Ishikawa (cell line): ENCODE results near the gene PLCB4.

ENCODE experiments used
- CEBPB ChIP-seq: IDR thresholded peaks from 2 replicates; pipeline ENCODE4 v1.6.1; 2012
- CREB1 ChIP-seq: IDR thresholded peaks from 2 replicates; pipeline ENCODE4 v1.6.1; 2012; ENCODE audit warnings: low read depth
- EGR1 ChIP-seq: IDR thresholded peaks from 2 replicates; pipeline ENCODE4 v1.6.1; 2012
- EP300 ChIP-seq: IDR thresholded peaks from 2 replicates; pipeline ENCODE4 v1.6.1; 2012; ENCODE audit warnings: borderline replicate concordance
- FOXM1 ChIP-seq: IDR thresholded peaks from 2 replicates; pipeline ENCODE4 v1.6.1; 2012; ENCODE audit warnings: low read depth, borderline replicate concordance
- NFIC ChIP-seq: IDR thresholded peaks from 2 replicates; pipeline ENCODE4 v1.6.1; 2012
- RAD21 ChIP-seq: IDR thresholded peaks from 2 replicates; pipeline ENCODE4 v1.6.1; 2012; ENCODE audit warnings: low read depth
- REST ChIP-seq: IDR thresholded peaks from 2 replicates; pipeline ENCODE4 v1.6.1; 2012; ENCODE audit warnings: low read depth, mild to moderate bottlenecking
- TAF1 ChIP-seq: IDR thresholded peaks from 2 replicates; pipeline ENCODE4 v1.6.1; 2012; ENCODE audit warnings: low read depth, mild to moderate bottlenecking
- TCF12 ChIP-seq: IDR thresholded peaks from 2 replicates; pipeline ENCODE4 v1.6.1; 2012; ENCODE audit warnings: low read depth
- TEAD4 ChIP-seq: IDR thresholded peaks from 2 replicates; pipeline ENCODE4 v1.6.1; 2012
- YY1 ChIP-seq: IDR thresholded peaks from 2 replicates; pipeline ENCODE4 v1.6.1; 2012; ENCODE audit warnings: low read depth
- ZBTB7A ChIP-seq: IDR thresholded peaks from 2 replicates; pipeline ENCODE4 v1.6.1; 2012; ENCODE audit warnings: low read depth
- TF ChIP-seq, protein P1 (sequence below): IDR thresholded peaks from 2 replicates; pipeline ENCODE4 v1.6.1; 2012
- TF ChIP-seq, protein P2 (sequence below): IDR thresholded peaks from 2 replicates; pipeline ENCODE4 v1.6.1; 2012

Gene PLCB4

DNA sequence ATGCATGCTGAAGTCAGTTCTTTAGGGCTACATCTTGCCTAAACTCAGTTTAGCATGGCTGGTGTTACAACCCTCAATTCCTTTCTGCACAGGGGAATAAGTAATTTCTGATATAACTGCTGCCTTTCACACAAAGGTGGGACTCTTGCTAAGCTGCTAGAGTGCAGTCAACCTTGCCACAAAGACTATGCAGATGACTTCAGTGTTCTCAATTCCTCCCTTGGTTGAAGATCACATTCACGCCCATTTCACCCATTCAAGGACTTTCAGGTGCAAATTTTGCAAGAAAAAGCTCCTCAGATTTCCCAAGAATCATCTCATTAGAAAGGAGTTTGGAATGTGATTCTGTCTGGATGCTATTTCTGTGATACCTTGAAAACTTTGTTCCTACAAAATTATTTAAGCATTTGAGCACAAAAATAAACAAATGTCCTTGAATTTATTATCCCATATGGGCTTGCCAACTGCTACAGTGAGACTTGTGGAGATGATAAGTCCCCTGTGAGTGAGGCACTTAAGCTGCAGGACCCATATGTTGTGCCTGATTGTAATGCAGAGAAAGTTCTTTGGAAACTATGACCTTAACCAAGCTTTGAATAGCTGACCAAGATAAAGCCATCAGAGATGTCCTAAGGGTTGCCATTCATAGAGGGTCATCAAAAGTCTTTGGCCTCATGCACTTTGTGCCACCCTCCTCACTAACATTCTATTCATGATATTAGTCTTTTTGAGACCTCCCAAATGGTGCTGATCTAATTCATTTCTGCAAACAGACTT is 111.8 kb downstream of the PLCB4 start:
- no peak for TF ChIP-seq TEAD4
- no peak for TF ChIP-seq EP300
- TF ChIP-seq ZBTB7A: no peak
- TF ChIP-seq RAD21: no peak
- TF ChIP-seq FOXM1: no peak
- TF ChIP-seq, protein P1, sequence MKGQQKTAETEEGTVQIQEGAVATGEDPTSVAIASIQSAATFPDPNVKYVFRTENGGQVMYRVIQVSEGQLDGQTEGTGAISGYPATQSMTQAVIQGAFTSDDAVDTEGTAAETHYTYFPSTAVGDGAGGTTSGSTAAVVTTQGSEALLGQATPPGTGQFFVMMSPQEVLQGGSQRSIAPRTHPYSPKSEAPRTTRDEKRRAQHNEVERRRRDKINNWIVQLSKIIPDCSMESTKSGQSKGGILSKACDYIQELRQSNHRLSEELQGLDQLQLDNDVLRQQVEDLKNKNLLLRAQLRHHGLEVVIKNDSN: no peak
- no peak for TF ChIP-seq NFIC
- TF ChIP-seq, protein P2, sequence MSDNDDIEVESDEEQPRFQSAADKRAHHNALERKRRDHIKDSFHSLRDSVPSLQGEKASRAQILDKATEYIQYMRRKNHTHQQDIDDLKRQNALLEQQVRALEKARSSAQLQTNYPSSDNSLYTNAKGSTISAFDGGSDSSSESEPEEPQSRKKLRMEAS: no peak
- no peak for TF ChIP-seq EGR1

DNA sequence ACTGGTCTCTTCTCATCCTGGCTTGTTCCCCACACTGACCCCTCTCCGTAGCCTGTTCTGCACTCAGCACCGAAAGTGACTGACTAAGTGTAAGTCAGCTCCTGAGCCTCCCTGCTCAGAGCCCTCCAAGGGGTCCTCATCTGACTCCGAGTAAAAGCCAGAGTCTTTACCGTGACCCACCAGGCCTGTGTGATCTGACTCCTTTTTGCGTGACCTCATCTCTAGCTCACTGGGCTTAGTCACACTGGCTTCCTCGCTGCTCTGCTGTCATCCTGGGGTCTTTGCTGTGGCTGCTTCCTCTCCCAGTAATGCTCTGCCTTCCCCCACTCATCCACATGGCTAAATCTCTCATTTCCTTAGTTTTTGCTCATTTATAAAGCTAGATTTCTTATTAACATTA is 116.6 kb downstream of the PLCB4 start:
- TF ChIP-seq ZBTB7A (no peak), TEAD4 (no peak), TAF1 (no peak), REST (no peak), FOXM1 (no peak), EGR1 (no peak), NFIC (no peak), TCF12 (no peak), CEBPB (no peak), YY1 (no peak), EP300 (no peak), RAD21 (no peak), CREB1 (no peak)
- TF ChIP-seq, protein P1: no peak
- TF ChIP-seq, protein P2: no peak

GRCh38 chr20:9186396-9186795 is 117.5 kb downstream of the PLCB4 start:
- no peak for TF ChIP-seq TEAD4
- TF ChIP-seq CEBPB: no peak

GRCh38 chr20:9195031-9195430 is 126.1 kb downstream of the PLCB4 start:
- TF ChIP-seq TEAD4: no peak
- no peak for TF ChIP-seq TAF1
- TF ChIP-seq, protein P2: no peak
- no peak for TF ChIP-seq FOXM1
- no peak for TF ChIP-seq NFIC
- TF ChIP-seq TCF12: no peak
- no peak for TF ChIP-seq EP300
- no peak for TF ChIP-seq YY1
- no peak for TF ChIP-seq RAD21
- no peak for TF ChIP-seq REST
- TF ChIP-seq ZBTB7A: no peak
- TF ChIP-seq, protein P1: no peak
- no peak for TF ChIP-seq CEBPB
- TF ChIP-seq CREB1: no peak
- TF ChIP-seq EGR1: no peak

- TF ChIP-seq, protein P2: no peak
- TF ChIP-seq YY1 (no peak), TCF12 (no peak), EP300 (no peak), EGR1 (no peak), CEBPB (no peak), ZBTB7A (no peak), RAD21 (no peak)
Measured at GRCh38 chr20:9196110-9196509, 127.2 kb downstream of the PLCB4 start.
